HCEC 1CT (cell line): Measurements from ENCODE around the gene ARSI.
A peak's percentile ranks its signal among the peaks of the same experiment; 100 is the strongest.

Experiments used
- DNase-seq: peaks from one replicate; pipeline ENCODE4 v3.0.0-alpha.2; 2017

The ARSI gene

DNA sequence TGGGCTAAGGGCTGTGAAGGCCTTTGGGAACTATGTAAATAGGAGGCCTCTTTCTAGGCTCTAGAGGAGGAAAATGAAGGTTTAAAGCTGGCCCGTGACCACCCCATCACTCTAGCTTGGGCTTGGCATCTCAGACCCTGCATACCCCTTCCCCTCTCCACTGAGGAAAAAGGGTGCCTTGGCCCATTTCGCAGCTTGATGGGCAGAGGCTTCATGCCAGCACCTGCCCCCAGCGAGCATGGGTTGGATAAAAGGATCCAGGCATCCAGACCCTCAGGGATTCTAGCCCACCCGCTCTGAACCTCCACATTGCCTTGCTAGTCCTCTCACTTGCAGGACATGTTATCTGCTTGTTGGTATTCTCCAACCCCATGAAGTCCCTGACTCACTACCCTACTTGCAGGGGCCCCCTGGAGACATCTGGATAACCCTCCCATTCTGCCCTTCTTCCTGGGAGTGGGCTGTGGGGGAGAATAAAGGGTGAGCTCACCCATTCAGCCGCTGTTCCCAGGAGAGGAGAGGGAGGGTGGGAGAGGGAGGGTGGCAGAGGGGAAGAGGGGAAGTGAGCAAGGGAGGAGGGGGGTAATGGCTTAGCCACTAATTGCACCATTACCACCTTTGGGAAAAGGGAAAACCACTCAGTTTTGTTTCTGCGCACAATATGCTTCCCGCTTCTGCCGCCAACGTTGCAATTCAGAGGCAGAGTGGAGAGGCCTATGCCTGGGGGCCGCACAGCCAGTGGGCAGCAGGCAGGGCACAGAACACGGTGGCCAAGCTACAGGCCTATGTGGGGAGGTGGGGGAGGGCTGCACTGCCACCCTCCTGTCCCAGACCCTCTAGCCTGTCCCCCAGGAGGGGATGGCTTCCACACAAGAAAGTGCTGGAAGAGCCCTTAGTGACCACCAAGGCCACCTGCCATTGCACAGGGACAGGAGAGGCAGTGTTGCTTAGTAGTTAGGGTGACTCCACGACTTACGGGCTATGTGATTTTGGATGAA is 11.0 kb downstream of the ARSI start:
- no peak for DNase-seq

- DNase-seq, result no peak
Measured at GRCh38 chr5:150289551-150290390, 12.9 kb downstream of the ARSI start, which contains the start of gene CAMK2A. CAMK2A (minus strand) TSS chr5:150289773; CDS start chr5:150289625, 148 bp downstream.

- DNase-seq, result no peak
Measured at GRCh38 chr5:150288791-150289190, 13.9 kb downstream of the ARSI start.

DNA sequence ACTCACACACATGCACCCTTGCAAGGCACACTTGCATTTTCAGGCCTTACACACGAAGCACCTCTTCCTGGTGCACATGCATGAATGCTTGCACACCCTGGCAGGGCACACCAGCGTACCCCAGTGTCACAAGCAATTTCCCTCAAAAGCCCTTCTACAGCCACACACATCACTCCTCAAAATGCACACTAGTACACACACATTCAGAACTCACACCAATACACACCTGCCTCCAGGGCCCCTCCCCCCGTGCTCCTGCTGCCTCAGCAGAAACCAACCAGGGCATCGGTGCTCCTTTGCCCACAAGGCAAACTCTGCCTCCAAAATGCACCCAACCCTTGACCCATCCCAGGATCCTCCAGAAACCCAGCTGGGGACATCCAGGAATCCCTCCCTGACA is 14.3 kb downstream of the ARSI start:
- no peak for DNase-seq

DNA sequence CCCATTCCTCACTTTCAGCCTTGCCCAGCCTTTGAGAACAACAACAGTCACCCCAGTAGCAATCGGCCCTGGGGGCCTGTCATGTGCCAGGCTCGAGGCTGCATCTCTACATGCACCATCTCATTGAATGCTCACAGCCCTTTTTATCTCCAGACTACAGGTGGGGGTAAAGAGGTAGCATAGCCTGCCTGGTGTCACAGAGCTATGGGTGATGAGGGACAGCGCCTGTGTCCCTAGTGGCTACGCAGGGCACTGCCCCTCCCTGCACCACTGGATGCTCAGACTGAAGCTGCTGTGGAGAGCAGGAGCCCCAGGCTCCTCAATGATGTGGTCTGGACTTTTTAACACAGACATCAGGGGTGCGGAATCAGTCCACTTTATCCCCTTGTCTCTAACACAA is 15.9 kb downstream of the ARSI start:
- no peak for DNase-seq

GRCh38 chr5:150285114-150285513 is 17.6 kb downstream of the ARSI start:
- DNase-seq, result no peak

GRCh38 chr5:150284311-150284710 is 18.4 kb downstream of the ARSI start:
- no peak for DNase-seq

GRCh38 chr5:150283904-150284303 is 18.8 kb downstream of the ARSI start:
- DNase-seq, result no peak

DNA sequence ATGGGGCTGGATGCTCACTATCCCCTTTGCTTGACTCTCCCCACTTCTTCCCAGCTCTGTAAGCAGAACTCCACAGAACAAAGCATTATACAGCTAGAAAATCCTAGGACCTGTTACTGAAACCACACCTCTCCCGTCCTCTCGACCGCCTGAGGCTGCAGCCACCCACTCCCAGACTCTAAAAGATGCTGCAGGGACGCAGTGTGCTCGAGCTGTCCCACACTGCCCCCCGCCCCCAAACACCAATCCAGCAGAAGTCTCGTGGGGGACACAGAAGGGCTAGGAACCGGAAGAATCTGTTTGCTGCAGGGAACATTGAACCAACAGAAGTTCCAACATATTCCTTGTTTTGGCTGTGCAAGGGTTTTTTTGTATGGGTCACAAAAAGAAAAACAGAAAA is 20.7 kb downstream of the ARSI start:
- no peak for DNase-seq

DNA sequence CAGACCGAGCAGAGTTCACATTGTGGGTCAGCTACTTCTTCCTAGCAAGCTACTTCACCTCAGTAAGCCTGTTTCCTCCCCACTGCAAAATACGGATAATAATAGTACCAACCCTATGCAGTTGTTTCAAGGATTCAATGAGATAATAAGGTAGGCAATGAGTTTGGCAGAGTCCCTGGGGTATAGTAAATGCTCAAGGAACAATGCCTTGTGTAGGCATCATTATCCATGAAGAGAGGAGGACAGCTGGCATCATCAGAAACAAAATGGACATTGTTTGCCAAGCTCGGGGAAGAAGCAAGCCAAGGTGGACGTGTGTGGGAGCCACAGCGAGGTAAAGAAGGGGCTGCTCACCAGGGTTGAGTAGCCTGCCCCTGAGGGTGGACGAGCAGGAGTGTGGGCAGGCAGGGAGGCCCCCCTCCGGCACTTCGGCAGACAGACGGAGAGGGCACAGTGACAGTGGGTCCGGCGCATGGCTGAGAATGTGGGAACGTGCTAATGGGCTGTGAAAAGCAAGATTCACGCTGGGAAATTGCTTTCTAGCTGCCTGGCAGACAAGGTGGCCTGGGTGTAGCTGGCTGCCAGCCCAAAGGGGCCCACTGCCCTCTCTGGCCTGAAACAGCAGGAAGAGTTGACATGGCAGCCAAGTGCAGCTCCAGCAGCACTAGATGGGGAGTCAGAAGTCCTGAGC is 23.2 kb downstream of the ARSI start:
- DNase-seq, result no peak

DNA sequence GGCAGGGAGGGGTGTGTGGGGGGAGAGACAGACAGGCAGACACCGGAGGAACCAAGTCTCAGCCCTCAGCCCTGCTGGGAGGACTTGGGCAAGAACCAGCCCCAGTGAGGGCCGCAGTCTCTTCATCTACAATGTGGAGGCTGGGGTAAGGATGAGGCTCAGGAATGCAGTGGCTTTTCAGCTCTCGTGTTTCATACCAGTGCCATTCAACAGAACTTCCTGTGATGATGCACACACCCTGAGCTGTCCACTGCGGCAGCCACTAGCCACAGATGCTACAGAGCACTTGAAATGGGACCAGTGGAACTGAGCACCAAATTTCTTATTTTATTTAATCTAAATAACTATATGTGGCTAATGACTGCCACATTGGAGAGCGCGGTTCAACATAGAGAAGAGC is 23.8 kb downstream of the ARSI start:
- DNase-seq, result peak; percentile 83

- peak; percentile 13 for DNase-seq
Measured at GRCh38 chr5:150278046-150278730, 24.5 kb downstream of the ARSI start.

DNA sequence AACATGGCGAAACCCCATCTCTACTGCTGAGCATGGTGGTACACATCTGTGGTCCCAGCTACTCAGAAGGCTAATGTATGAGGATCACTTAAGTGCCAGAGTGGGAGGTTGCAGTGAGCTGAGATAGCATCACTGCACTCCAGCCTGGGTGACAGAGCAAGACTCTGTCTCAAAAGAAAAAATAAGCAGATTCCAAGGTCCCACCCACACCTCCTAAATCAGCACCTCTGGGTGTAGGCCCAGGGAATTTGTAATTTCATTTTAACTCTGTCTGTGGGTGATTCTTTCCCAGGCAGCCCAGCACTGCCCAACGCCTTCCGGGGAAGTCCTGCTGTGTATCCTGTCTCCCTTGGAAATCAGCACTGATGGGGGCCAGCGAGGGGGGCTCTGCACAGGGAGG is 25.7 kb downstream of the ARSI start:
- no peak for DNase-seq

- no peak for DNase-seq
Measured at GRCh38 chr5:150274811-150275210, 27.9 kb downstream of the ARSI start.

DNA sequence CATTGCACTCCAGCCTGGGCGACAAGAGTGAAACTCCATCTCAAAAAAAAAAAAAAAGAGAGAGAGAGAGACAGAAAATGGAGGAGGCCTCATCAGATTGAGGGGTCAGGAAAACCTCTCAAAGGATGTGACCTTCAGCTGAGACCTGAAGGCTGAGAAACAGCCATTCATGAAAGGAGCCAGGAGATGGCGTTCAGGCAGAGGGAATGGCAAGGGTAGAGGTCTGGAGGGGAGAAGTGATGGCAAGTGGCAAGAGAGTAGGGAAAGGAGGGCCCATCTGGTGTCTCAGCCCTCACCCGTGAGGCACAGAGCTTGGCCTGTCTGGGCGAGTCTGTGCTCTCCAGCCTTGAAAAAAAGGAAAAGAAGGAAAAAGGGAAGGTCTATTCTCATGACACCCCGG is 30.2 kb downstream of the ARSI start:
- peak; percentile 64 for DNase-seq

DNA sequence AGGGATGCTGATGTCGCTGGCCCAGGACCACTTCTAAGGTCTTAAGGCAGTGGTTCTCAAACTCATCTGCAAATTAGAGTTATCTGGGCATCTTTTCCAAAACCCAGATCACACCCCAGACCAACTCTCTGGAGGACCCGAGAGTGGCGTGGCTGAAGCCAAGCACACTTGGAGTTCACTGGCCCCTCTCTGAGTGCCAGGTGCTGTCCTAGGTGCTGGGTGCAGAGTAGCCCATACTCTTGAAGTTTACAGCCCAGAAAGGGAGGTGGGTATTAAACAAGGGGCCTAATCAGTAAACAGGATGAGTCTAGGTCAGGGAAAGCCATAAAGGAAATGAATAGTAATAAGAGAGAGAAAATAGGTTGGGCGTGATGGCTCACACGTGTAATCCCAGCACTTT is 30.8 kb downstream of the ARSI start:
- no peak for DNase-seq

DNA sequence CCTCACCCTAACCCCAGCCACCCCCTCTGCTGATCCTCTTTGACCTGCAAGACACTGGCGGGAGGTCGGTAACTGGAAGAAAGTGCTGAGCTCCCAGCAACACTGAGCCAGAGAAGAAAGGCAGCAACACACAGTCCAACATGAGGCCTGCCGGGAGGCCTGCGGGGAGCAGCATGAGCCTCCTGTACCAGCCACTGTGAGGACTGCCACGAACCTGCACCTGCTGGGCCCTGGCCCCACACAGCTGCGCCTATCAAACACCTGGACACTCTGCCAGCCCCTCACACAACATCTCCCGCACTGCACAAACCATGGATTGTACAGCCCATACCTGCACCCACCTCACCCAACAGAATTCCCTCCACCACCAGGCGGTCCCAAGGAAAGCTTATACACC is 31.4 kb downstream of the ARSI start:
- DNase-seq, result no peak

DNA sequence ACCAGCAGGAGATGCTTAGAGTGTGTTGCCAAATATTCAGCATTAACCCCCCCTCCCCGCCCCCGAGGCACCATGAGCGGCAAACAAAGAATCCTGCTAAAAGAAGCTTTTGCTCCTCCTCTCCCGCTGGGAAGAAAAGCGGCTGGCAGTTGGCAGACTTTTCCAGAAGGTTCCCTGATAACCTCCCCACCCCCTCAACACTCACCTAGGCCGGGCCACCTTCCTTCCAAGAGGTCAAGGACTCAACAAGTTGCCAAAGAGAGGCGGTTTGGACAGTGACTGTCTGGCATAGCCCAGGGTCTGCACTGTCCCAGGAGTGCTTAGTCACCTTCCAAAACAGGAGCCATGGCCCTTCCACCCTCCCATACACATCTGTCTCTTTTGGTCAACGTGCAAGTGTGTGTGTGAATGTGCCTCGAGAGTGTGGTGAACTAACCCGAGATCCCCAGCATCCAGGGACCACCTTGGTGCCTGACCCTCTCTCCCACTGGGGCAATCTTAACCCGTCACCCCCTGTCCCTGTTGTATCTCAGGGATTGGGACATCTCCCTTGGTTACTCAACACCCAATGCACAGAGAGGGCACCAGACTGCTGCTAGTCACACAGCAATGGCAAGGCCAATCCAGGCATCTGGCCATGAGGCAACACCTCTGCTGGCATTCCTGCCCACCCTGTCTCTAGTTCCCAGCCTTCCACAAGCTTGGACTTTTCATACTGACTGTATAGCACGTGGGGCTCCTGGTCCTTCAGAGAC is 32.0 kb downstream of the ARSI start:
- DNase-seq, result no peak

- DNase-seq, result no peak
Measured at GRCh38 chr5:150266871-150267291, 35.8 kb downstream of the ARSI start.

DNA sequence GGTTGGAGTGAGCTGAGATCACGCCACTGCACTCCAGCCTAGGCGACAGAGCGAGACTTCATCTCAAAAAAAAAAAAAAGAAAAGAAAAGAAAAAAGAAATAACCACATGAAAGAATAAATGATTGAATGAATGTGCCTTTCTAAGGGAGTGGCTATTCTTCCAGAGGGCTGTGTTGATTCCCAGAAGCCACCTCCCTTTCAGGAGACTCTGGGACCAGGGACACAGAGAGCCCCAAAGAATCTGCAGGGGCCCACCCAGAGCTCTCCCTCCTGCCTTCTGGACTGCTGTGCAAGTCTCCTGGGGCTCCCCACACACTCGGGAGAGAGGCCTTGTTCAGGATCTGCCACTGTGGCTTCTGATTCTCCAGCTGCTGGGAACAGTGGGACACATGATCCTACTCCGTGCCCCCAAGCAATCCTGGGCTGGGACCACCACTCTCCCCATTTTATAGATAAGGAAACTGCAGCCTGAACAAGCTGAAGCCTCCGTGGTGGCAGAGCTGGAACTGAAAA is 36.8 kb downstream of the ARSI start:
- DNase-seq, result no peak
